ENCODE results near the gene ROR1.
A peak's percentile ranks its signal among the peaks of the same experiment; 100 is the strongest.
"Not testable (repeated sequence)": the region's sequence is repeated elsewhere in the genome, so short reads cannot be mapped to it uniquely, and the experiment has no call there.

ROR1 gene

GRCh38 chr1:63770381-63770780 is 3.4 kb upstream of the ROR1 start:
- DNase-seq: no peak

- DNase-seq: no peak
Observed at GRCh38 chr1:63772201-63772600, 1.6 kb upstream of the ROR1 start.

DNA sequence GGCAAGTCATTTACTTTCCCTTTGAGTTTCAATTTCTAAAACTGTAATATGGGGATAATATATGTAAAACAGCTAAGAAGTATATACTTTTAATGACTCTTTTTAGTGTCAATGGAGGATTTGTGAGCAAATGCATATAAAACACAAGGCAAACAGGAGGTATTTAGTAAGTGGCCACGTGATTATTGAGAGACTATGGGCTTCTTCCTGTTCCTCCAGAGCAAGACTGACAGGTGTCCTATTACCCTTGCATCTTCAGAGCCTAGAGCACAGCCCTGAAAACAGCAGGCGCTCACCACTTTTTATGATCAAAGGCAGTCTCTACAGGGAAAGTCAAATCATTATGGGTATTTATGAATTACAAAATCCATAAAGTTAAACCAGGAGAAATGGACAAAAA is 941 bp upstream of the ROR1 start:
- DNase-seq: no peak

- no peak for DNase-seq
Observed at GRCh38 chr1:63773496-63773814, 362 bp upstream of the ROR1 start.

DNA sequence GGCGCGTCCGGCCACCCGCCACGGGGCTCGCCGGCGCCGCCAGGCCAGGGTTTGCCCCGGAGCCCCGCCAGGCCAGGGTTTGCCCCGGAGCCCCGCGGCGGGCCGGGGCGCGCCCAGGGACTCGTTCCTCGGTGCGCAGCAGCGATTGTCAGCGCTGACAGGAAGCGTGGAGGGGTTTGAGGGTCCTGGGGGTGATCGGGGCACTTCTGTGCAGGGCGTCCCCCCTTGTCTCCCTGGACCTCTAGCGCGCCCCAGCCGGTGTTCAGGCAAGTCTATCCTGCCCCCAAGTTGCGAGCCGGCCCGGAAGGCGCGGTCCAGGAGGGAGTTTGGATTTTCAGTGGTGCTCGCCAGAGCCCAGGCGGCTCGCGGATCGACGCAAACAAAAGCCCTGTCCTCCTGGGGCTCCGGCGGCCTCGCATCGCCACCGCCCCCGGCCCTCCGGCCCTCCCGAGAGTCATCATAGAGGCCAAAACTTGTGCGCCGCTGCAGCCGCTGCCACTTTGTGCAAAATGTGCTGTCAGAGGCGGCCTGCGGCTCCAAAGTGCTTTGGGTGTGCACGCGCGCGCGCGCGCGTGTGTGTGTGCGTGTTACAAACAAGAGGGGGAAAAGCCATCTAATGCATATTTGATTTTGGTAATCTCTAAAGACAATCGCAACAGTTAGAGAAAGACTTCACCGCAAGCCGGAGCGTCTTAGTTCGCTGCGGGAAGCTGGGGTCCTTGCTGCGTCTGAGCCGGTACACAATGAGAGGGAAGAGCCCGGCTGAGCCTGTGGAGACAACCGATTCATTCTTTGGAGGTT is 1.0 kb downstream of the ROR1 start:
- peak; percentile 13 for DNase-seq

DNA sequence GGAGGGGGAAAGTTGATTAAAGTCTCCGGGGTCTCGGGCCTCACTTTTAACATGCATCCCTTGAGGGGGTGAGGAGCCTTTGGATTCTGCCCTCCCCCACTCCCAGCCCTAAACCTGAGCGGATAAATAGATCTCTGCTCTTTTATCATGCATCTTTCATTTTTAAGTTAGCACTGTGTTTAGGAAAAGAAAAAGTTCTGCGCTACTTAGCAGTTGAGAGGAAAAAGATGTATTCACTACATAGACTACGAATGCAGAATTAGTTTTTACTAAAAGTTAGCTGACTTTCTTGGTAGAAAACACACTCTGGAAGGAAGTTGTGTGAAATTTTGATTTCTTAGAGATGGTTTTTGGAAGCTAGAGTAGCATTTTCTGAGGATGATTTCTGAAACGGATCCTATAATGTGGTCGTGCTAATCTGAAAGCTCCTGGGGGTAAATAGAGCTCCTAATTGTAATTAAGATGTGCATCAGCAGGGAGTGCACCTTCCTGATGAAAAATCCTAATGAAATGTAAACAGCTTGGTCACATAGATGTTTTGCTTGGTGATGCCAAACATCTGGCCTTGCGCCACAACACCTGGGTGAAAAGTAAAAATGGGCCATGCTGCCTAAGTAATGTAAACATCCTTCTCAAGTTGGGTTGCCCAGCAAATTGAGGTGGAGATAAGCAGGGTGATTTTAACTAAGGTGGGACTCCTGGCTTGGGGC is 1.8 kb downstream of the ROR1 start:
- DNase-seq: no peak

- no peak for DNase-seq
Observed at GRCh38 chr1:63777286-63777685, 3.5 kb downstream of the ROR1 start.

DNA sequence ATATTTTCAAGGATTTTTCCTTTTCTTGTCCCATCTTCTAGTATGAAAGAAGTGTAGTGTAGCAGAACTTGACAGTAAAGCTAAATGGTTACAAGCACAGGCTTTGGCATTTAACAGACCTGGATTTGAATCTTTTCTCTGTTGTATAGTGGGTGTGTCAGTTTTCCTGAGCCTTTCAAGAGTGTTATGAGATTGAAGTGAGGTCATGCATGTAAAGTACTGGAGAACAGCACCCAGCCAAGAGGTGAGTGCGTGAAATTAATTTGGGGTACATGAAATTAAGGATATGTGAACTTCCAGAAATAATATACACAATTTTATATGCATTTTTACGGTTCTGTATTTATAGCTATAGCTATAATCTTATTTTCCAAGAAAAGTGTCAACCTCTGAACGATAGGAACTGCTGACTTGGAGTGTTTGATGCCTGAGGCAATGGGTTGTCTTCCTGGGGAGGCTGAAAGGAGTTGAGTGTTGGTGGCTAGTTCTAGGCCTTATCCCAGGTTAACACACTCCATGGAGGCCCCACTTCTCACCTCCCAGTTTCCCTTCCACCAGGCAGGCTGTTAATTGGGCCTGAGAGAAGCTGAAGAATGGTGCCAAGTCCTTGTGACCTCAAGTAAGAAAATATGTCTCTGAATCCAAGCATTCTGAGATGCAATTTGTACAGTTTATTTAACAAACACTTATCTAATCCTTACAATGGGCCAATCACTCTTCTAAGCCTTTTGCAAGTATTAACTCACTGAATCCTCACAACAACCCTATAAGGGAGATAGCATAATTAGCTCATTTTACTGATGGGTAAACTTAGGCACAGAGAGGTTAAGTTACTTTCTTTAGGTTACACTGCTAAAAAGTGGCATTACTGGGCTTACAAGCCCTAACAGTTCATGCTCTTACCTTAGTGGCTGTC is 4.4 kb downstream of the ROR1 start:
- DNase-seq: no peak

- no peak for DNase-seq
Observed at GRCh38 chr1:63779338-63780211, 5.8 kb downstream of the ROR1 start.

DNA sequence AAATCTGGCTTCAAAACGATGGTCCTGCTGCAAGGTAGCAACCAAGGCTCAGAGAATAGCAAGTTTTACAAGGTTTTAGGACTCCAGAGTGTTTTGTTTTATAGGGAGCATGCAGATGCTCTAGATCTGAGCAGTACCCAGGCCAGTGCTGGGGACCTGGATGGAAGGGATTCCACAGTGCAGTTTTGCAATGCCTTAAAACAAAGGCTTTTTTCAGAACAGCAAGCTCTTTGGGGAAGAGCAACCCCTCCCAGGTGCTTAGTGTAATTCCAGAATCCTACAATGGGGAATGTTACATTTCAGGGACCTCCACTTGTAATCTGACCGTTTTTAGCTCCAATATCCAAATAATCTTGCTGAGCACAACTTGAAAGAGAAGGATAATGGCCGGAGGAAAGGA is 6.7 kb downstream of the ROR1 start:
- no peak for DNase-seq

GRCh38 chr1:63782982-63783381 is 9.2 kb downstream of the ROR1 start:
- DNase-seq: no peak

- DNase-seq: no peak
Observed at GRCh38 chr1:63784083-63784482, 10.3 kb downstream of the ROR1 start.

DNA sequence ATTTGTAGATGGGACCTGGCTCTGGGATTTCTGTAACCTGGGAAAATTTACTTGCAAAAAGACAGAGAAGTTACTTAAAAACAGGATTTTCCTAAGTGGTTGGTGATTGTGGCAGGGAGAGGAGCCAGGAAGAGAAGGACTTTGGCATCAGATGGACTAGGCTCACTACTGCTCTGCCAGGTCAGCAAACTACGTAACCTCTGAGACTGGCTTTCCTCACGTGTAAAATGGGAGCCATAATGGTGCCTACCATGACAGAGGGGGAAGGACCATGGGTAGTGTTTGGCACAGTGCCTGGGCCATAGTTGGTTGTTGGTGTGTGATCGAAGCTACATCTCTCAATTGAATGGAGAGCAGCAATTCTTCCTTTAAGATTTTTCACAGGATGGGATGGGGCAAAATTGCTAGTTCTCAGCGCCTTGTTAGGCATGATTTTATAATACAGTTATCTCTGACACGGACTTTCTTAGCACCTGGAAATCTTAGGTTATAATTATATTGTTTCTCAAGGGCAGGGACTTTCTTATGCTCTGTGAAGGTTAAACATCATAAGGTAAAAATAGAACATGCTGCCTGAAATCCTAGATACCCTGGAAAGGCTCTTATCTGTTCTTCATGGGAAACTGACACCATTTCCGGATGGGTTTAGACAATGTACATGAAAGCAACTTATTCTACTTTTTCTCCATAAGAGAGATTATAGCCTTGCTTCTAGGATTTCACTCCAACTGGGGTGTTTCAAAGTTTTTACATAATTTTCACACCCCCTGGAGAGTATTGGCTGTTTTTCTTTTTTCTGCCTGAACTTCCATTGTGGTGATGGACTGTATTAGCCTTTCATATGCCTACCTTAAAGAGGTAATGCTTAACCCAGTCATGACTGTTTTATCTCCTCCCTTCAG is 10.9 kb downstream of the ROR1 start:
- no peak for DNase-seq

DNA sequence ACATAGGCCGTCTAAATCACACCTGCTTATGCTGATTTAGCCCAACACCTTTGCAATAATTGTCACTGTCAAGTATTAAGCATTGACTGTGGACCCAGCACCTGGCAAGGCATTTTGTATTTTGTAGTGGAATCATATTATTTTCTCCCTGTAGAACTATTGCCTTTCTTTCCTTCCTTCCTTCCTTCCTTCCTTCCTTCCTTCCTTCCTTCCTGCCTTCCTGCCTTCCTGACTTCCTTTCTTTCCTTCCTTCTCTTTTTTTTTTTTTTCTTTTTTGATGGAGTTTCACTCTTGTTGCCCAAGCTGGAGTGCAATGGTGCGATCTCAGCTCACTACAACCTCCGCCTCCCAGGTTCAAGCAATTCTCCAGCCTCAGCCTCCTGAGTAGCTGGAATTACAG is 13.5 kb downstream of the ROR1 start:
- DNase-seq: not testable (repeated sequence)

DNA sequence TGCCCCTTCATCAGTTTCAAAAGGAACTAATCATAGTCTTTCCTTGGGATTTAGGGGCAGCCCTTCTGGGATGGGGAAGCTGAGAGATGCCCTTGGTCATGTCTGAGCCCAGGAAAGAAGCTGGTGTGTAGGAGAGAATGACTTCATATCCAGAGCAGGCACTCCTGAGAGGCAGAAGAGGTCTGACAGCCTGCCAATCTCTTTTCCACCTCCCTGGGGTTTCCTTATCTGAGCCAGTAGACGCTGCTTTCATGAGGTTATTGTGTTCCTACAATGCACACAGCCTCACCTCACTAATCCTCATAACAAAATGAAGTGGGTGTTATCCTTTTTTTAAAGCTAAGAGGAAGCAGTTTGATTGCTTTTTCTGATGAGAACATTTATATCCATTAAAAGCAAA is 14.1 kb downstream of the ROR1 start:
- no peak for DNase-seq

GRCh38 chr1:63789856-63790605 is 16.2 kb downstream of the ROR1 start:
- no peak for DNase-seq

GRCh38 chr1:63790989-63791388 is 17.2 kb downstream of the ROR1 start:
- no peak for DNase-seq

DNA sequence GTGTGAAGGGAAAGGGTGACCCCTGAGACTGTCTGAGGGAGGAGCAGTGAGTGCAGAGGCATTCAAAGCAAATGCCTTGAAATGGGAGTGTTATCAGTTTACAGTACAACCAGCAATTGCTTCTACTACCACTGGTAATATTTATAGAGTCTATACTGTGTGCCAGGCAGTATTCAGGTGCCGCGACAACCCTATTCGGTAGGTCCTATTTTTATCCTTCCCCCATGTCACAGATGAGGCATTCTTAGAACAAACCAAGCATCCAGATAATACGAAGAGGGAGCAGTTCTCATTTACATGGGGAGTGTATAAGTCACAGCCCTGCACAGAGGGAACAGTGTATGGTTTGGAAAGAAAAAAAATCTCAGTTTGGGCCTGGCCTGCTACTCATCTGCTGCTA is 18.3 kb downstream of the ROR1 start:
- DNase-seq: no peak

DNA sequence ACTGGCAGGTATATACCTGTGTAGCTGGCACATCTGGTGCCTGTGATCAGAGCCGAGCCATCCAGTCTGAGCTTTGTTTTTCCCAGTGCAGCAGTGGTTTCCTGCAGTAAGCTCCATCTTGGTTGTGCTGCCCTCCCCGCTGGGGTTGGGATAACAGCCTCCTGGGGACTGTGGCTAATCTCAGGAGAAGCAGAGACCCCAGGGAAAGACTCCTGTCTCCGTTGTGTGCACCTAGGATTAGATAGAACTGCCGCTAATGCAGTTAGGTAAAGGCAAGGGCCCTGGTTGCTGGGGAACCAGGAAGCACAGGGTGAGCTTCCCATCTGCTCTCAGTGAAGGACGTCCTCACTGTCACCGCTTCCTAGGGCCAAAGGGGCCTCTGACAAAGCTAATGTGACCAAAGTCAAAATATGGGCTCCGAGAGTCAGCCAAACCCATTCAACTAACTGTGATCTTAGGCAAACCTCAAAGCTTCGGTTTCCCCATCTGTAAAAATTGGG is 20.0 kb downstream of the ROR1 start:
- DNase-seq: no peak

DNA sequence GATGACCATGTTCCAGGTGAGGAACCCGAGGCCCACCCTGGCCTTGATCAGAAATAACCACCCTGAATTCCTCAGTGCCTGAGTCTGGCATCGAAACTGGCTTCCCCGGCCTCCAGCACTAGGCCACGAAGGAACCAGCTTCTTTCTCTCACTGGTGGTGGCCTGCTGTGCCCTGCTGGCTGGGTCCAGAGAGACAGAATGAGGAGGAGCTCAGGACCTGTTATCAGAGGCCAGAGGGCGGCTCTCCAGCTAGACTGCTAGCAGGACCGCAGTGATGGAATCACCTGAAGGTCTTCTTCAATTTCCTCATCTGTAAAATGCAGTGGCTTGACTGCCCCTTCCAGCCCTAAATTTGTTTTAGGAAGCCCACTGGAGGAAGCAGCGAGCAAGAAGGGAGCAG is 20.5 kb downstream of the ROR1 start:
- DNase-seq: no peak

- no peak for DNase-seq
Observed at GRCh38 chr1:63794939-63795378, 21.1 kb downstream of the ROR1 start.
